Measurements from ENCODE around the gene TMEM80.
"Not testable (repeated sequence)": the region's sequence is repeated elsewhere in the genome, so short reads cannot be mapped to it uniquely, and the experiment has no call there.

Gene TMEM80

GRCh38 chr11:680476-680875 is 15.1 kb upstream of the TMEM80 start:
- no peak for DNase-seq

- DNase-seq: no peak
These were observed 14.6 kb upstream of the TMEM80 start for GRCh38 chr11:680970-681369.

GRCh38 chr11:686451-687243 is 9.0 kb upstream of the TMEM80 start:
- no peak for DNase-seq

GRCh38 chr11:687751-688150 is 7.9 kb upstream of the TMEM80 start:
- no peak for DNase-seq

- no peak for DNase-seq
These were observed 6.9 kb upstream of the TMEM80 start for GRCh38 chr11:688681-689080.

- no peak for DNase-seq
These were observed 6.0 kb upstream of the TMEM80 start for GRCh38 chr11:689625-690024.

GRCh38 chr11:690244-690643 is 5.4 kb upstream of the TMEM80 start:
- not testable (repeated sequence) for DNase-seq

- no peak for DNase-seq
These were observed 4.6 kb upstream of the TMEM80 start for GRCh38 chr11:690738-691633.

GRCh38 chr11:691710-692590 is 3.7 kb upstream of the TMEM80 start:
- DNase-seq: no peak

GRCh38 chr11:692824-693414 is 2.7 kb upstream of the TMEM80 start:
- DNase-seq: no peak

- DNase-seq: peak; percentile 29
These were observed 2.2 kb upstream of the TMEM80 start for GRCh38 chr11:693415-693831.

- no peak for DNase-seq
These were observed 1.6 kb upstream of the TMEM80 start for GRCh38 chr11:693887-694562.

GRCh38 chr11:694563-695287 is 891 bp upstream of the TMEM80 start, which contains the start of gene DEAF1:
Gene DEAF1, minus strand, starts transcription at chr11:695222. Its CDS starts 175 bp downstream, at chr11:695047.
- DNase-seq: peak; percentile 97

GRCh38 chr11:695288-695537 is 403 bp upstream of the TMEM80 start:
- no peak for DNase-seq

GRCh38 chr11:696955-697491 is 1.4 kb downstream of the TMEM80 start:
- DNase-seq: peak; percentile 84

GRCh38 chr11:697811-698311 is 2.2 kb downstream of the TMEM80 start:
- DNase-seq: peak; percentile 78

- no peak for DNase-seq
These were observed 3.0 kb downstream of the TMEM80 start for GRCh38 chr11:698493-699115.

GRCh38 chr11:699116-699508 is 3.5 kb downstream of the TMEM80 start:
- DNase-seq: no peak

GRCh38 chr11:699753-700152 is 4.1 kb downstream of the TMEM80 start:
- no peak for DNase-seq

GRCh38 chr11:701741-702461 is 6.3 kb downstream of the TMEM80 start:
- DNase-seq: no peak
